Measurements from ENCODE around the gene PTAFR.

Gene PTAFR

DNA sequence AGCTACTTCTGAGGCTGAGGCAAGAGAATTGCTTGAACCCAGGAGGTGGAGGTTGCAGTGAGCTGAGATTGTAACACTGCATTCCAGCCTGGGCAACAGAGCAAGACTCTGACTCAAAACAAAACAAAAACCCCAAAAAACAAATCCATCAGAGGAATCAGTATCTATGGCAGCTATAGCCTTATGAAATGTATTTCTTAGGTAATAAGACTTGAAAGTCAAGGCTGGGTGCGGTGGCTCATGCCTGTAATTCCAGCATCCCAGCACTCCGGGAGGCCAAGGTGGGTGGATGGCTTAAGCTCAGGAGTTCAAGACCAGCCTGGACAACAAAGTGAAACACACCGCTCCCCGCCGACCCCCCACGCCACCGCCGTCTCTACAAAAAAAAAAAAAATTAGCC lies 56.9 kb downstream of the PTAFR start:
- DNase-seq (ENCODE audit: low spot score): no peak

DNA sequence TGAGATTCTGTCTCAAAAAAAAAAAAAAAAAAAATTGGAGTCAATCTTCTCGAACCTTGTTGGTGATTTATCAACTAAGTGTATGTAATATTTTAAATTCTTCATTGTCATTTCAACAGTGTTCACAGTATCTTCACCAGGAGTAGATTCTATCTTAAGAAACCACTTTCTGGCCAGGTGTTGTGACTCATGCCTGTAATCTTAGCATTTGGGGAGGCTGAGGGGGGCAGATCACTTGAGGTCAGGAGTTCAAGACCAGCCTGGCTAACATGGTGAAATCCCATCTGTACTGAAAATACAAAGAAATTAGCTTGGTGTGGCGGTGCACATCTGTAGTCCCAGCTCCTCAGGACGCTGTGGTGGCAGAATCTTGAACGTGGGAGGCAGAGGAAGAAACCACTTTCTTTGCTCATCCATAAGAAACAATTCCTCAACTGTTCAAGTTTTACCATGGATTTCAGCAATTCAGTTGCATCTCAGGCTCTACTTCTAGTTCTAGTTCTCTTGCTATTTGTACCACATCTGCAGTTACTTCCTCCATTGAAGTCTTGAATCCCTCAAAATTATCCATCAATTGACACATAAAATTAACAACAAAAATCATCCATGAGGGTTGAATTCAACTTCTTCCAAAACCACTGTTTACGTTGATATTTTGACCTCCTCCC lies 57.7 kb downstream of the PTAFR start:
- DNase-seq (ENCODE audit: low spot score): no peak

DNA sequence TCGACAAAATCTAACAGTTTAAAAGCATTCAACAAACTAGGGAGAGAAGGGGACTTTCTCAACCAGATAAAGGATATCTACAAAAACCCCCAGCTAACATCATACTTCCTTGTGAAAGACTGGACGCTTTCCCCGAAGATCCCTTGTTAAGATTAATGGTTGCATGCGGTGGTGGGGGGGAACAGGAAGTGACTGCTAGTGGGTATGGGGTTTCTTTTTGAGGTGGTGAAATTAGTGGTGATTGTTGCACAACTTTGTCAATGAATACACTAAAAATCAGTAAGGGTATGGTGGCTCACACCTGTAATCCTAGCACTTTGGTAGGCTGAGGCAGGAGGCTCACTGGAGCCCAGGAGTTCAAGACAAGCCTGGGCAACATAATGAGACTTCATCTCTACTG lies 61.2 kb downstream of the PTAFR start:
- DNase-seq (ENCODE audit: low spot score): no peak

DNA sequence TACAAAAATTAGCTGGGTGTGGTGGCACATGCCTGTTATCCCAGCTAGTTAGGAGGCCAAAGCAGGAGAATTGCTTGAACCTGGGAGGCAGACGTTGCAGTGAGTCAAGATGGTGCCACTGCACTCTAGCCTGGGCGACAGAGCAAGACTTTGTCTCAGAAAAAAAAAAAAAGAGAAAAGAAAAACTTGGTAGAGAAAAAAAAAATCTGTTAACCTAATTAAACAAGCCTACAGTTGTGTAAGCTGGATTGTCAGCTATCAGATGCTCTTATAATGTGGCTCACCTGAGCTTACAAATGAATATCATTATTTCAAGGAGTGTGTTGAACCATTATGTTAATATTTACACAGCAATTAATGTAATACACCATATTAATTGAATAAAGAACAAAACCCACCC lies 61.6 kb downstream of the PTAFR start:
- no peak for DNase-seq (ENCODE audit: low spot score)

DNA sequence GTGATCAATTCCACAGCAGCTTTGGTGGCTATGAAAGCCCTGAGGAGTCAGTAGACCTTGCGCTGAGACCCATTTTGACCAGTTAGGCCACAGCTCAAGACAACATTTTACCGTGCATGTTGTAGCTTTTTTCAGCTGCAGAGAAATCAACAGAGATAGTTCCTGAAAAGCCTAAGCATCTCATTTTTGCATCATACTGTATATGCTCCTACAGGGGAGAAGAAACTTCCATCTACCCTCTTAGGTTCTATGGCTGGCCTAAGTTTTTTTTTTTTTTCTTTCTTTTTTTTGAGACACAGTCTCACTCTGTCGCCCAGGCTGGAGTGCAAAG lies 63.3 kb downstream of the PTAFR start:
- no peak for DNase-seq (ENCODE audit: low spot score)

DNA sequence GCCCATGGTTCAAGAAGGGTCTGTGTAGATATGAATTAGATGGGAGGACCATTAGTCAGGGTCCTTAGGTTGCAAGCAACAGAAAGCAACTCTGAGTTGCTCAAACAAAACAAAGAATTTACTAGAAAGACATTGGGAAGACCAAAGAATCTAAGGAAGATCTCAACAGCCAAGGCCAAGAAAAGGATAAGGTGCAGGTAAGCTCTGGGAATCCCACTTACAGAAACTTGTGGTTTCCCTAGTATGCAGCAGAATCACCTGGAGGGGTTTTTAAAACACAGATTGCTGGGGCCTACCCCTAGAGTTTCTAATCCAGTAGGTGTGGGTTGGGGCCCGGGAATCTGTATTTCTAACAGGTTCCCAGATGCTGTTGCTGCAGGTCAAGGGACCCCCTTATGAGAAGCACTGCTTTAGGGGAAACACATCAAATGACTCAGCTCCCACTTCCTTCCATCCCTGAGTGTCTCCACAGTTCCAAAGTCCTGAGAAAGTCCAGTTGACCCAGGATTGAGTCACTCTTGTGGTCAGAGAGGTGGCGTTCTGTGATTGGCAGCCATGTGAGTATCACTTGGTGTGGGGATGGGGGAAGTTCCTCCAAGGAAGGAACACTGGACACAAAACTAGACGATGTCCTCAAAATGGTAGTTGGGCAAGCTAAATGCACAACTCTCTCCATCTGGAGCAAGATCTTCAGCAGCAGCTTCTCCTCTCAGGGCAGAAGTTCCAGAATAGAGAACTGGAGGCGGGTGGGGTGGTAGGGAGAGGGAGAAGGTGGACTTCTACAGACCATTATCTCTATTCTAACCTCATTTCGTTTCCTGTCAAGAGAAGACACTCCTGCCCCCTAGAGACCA lies 63.9 kb downstream of the PTAFR start:
- DNase-seq (ENCODE audit: low spot score): no peak

DNA sequence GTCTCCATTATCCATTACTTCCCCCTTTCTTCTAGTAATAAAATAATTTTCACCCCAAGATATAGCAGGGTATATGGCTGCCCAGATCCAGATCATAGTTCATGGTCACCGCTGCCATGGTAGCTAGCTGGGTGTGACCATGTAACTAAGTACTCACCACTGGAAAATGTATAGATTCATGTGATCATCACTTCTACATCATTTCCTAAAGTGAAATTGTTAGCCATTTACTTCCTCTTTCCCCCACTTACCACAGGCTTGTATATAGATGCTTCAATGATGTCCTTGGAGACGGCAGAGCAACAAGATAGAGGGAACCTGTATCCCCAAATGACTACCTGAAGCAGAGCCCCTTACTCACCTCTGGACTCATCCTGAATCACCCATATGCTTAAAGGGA lies 65.3 kb downstream of the PTAFR start:
- DNase-seq (ENCODE audit: low spot score): no peak

DNA sequence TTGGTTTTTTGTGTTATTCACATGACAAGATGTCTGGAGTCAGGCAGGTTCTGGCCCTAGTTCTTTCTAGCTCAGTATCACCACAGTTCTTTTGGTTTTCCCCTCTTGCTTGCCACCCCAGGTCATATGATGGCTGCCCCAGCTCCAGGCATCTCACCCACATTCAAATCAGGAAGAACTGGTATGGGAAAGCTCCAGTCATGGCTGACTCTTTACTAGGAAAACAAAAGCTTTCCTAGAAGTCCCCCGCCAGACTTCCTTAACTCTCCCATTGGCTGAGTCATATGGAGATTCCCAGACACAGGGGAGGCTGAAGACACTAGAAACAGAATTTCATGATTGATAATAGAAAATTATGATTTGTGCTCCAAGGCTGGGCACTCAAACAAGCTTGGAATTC lies 65.9 kb downstream of the PTAFR start:
- no peak for DNase-seq (ENCODE audit: low spot score)

DNA sequence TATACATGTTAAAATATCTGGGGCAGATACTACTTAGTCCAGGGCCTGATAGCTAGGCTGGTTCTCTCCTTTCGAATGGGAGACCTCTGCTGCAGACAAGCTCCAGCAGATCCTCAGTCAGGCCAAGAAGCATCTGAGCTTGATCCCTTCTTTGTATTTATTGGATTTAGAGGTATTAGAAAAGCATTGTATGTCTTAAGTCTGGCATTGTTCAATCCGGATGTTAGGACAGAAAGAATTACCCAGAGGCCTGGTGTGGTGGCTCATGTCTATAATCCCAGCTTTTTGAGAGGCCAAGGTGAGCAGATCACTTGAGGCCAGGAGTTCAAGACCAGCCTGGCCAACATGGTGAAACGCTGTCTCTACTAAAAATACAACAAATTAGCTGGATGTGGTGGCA lies 66.9 kb downstream of the PTAFR start:
- no peak for DNase-seq (ENCODE audit: low spot score)

DNA sequence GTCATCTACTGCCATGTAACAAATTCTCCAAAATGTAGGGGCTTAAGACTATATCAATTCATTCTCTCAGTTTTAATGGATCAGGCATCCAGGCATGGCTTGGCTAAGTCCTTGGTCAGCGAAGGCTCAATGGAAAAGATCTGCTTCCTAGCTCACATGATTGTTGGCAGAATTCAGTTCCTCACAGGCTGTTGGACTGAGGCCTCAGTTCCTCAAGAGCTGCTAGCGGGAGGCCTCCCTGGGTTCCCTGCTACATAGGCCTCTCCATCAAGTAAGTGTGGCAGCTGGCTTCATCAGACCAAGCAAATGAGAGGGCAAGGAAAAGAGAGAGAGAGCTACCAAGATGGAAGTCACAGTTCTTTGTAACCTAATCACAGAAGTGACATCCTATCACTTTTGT lies 68.5 kb downstream of the PTAFR start:
- no peak for DNase-seq (ENCODE audit: low spot score)

DNA sequence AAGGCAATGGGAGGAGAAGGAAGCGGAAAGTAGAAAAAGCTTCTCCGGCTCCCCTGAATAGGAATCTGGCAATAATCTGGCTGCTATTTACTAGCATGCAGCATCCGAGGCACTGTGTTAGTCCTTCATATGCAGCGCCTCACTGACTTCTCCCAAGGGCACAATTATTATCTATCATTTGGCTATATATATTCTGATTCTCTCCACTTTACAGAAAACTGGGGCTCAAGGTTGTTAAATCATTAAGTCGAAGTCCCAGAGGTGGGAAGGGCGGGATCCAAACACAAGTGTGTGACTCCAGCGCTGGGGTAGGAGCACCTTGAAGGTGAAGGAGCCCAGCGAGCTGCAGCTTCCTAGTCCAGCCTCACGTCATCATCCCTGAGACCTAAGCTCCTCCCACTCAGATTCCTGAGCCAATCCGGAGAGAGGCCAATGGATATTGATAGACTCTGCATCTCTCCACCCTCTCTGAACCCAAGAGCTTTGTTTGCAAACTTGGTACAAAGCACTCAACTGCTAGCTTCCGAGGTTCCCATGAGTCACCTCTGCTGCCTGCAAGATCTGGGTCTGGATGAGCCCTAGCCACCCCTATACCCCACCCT lies 71.5 kb downstream of the PTAFR start:
- peak; percentile 37 for DNase-seq (ENCODE audit: low spot score)

DNA sequence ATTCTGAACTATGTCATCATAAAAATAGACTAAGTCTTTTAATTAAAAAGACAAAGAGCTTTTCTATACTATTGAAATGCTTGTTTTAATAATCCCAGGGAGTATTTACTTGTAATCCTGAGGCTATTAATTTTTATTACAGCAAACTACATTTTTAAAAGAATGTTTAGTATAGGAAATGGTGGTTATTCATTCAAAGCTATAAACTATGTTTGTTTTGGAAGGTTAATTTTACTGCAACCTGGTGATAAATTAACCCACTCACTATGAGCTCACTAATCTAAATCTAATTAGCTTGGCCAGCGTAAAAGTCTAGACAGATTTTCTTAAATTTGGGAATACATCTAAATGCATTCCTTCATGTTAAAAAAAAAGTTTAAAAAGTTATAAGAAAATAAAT lies 74.3 kb downstream of the PTAFR start:
- no peak for DNase-seq (ENCODE audit: low spot score)

DNA sequence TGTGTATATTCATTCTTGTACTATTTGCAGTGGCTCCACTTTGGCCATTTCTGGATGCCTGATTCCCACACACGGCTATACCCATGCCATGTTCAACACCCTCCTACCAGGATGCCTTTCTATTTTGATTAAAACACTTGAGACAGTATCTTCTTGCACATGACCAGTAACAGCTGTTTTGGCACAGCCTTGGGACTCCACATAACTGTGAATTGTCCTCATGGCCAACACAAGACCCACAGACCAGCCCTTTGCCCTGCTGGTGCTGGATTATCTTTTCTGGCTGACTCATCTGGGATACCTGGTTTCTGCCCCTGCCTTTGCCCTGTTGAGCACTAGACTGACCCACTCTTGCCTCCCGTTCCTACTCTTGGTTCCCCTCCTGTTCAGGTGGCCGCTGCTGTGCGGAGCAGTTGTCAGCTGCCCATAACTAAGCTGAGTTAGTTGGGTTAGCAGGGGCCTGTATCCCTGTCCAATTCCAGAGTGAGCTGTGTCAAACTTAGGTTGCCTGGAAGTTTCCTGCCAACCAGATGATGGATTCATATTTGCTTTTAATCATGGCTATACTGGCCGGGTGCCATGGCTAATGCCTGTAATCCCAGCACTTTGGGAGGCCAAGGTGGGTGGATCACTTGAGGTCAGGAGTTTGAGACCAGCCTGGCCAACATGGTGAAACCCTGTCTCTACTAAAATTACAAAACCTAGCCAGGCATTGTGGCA lies 77.3 kb downstream of the PTAFR start:
- no peak for DNase-seq (ENCODE audit: low spot score)
